ENCODE measurements around the gene AGAP1.

Gene AGAP1

GRCh38 chr2:235638541-235639427, 144.9 kb downstream of the AGAP1 start:
- DNase-seq (ENCODE audit: low read depth) = no peak

GRCh38 chr2:235639428-235639773, 145.6 kb downstream of the AGAP1 start:
- no peak for DNase-seq (ENCODE audit: low read depth)

DNA sequence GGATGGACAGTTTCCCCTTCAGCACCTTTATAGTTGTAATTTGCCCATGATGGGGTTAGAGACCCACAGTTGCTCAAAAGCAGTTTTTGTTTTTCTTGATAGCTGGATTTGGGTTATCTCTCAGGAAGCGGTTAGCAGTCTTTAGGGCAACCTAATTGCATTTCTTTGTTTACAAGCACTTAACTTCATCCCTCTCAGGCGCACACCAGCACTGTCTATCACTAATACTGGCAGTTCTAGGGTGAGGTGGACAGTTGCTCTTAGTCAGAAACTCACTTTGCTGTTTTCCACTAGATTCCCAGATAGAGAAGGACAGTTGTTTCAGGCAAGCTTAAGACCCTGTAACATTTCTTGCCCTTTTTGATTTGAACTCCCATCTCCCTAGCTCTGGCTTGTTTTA, 146.0 kb downstream of the AGAP1 start:
- DNase-seq (ENCODE audit: low read depth) = no peak

- no peak for DNase-seq (ENCODE audit: low read depth)
Observed at GRCh38 chr2:235640377-235640776, 146.5 kb downstream of the AGAP1 start.

DNA sequence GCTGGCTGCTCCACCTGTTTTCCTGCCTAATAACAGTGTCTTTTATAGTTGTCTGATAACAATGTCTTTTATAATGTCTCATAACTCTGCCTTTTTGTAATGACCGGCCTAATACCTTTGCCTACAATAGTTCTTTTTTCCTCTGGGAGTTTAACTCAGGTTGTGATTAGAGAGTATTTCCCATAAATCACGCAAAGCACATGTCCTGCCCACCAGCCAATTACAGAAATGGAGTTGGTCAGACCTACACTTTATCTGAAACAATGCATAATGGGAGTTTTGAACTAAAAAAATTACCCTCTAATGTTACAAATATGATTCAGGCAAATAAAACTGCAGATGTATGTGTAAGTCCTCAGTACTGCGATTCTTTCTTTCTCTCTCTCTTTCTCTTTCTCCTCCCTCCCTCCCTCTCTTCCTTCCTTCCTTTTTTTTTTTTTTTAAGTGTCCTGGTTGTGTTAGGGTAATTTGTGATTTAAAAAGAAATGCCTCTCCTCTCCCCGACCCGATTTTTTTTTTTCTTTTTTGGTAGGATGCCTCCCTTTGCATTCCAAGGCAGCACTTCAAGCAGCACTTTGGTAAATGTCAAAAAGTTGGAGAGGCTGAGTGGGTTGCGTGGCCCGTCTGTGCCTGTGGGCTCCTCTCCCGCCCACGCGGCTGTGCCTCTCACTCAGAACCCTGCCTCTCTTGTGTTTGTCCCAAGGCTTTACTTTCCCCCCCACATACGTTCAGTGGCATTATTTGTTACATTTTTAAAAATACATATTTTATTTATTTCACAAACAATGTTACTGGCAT, 147.3 kb downstream of the AGAP1 start:
- DNase-seq (ENCODE audit: low read depth) = no peak

DNA sequence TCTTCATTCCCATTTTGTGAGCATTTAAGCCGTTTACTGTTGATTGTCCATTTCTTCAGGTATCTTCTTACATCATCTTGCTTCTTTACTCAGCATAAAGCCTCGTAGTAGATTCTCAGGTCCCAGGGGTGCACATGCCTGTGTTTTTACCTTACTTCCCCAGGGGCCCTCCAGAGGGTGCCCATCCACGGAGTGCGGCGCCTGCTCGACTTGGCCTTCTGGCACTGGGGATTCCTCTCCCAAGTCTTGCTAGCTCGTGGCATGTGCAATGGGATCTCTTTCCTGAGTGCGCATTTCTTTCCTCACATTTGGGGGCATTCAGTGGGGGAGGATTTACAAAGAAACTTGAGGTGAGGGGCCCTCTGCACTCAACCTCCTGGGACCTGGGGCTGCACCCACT, 148.1 kb downstream of the AGAP1 start:
- no peak for DNase-seq (ENCODE audit: low read depth)

DNA sequence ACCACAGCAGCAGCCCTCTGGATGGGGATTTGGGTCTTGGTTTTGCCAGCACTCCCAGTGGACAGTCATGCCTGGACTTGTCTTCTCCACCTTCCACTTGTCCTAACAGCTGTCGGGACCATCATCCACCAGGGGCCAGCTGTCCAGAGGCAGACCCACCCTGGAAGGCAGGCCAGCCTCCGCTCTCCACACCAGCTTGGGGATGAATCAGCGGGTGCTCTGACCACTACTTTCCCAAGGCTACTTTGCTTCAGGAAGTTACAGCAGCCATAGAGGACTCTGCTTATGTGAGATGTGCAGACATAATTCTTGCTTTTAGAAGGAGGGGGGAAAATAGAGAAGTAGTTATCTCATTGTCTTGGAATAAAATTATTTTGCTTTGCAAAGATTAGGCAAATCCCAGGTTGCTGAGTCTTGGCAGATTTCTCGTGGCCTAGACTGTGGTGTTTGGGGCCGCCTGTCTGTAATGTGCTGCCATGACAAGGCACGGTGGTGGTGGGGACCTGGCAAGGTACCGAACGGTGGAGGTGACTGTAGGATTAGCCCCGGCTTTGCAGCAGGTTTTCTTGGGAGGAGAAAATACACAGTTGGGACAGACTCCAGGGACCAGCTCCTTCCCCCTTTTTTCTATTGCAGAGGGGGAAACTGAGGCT, 148.7 kb downstream of the AGAP1 start:
- DNase-seq (ENCODE audit: low read depth) = no peak

- DNase-seq (ENCODE audit: low read depth) = no peak
Observed at GRCh38 chr2:235643680-235644511, 150.1 kb downstream of the AGAP1 start.

DNA sequence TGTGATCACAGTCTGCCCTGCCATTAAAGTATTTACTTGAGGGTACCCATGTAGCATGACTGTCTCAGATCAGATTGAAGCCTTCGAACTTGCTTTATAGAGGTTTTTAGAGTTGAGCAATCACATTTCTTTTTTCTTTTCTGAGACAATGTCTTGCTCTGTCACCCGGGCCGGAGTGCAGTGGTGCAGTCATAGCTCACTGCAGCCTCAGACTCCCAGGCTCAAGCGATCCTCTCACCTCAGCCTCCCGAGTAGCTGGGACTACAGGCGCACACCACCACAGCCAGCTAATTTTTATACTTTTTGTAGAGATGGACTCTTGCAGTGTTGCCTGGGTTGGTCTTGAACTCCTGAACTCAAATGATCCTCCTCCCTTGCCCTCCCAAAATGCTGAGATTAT, 153.4 kb downstream of the AGAP1 start:
- DNase-seq (ENCODE audit: low read depth) = no peak

DNA sequence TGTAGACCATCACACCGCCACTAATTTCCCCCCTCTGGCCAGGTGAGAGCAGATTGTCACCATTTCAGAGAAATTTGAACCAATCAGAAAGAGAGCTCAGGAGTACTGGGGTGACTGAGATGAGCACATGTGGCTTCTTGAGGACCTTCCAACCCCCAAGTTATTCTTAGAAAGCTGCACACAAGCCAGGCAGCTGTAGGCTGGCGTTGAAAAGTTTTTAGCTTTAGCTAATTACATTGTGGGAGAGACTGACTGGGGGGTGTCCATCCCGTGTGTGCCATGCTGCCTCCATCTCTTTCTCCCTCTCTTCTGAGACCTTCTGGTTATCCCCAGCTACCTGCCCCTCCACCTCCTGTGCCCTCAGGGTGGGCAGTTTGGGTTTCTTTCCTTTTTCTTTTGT, 154.0 kb downstream of the AGAP1 start:
- no peak for DNase-seq (ENCODE audit: low read depth)

GRCh38 chr2:235649418-235649817, 155.6 kb downstream of the AGAP1 start:
- no peak for DNase-seq (ENCODE audit: low read depth)

- DNase-seq (ENCODE audit: low read depth) = no peak
Observed at GRCh38 chr2:235651643-235652042, 157.8 kb downstream of the AGAP1 start.

- DNase-seq (ENCODE audit: low read depth) = no peak
Observed at GRCh38 chr2:235654103-235654813, 160.4 kb downstream of the AGAP1 start.

GRCh38 chr2:235658351-235659174, 164.7 kb downstream of the AGAP1 start:
- DNase-seq (ENCODE audit: low read depth) = no peak

DNA sequence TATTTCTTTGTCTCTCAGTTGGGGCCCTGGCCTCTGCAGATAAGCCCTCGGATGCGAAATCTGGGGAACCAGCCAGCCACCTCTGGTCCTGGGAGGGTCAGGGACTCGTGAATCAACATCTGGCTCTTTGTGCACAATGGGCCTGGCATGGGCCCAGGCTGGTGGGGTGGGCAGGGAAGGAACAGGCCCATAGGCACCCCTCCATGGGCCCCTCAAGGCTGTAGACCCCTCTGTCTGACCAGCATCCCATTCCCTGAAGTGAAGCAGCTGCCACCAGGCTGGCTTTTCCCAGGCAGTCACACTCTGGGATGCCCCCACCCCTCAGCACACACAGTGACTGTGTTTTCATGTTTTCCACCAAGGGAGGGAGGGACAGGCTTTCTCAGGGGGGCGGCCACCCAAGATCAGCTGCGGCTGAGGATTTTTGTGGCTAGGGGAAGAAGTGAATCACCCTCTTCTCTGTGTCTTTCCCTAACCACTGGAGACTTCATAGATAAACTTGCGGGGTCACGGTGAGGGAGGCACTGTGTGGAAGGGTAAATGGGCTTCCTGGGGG, 166.0 kb downstream of the AGAP1 start:
- no peak for DNase-seq (ENCODE audit: low read depth)

GRCh38 chr2:235660484-235661082, 166.7 kb downstream of the AGAP1 start:
- no peak for DNase-seq (ENCODE audit: low read depth)

- no peak for DNase-seq (ENCODE audit: low read depth)
Observed at GRCh38 chr2:235661167-235661937, 167.5 kb downstream of the AGAP1 start.

- no peak for DNase-seq (ENCODE audit: low read depth)
Observed at GRCh38 chr2:235661952-235662351, 168.1 kb downstream of the AGAP1 start.

- DNase-seq (ENCODE audit: low read depth) = no peak
Observed at GRCh38 chr2:235663875-235664274, 170.0 kb downstream of the AGAP1 start.
